HG03442 (cell line): ENCODE results near the gene S100PBP.

Source experiments
- ATAC-seq: cut with Tn5 transposase; IDR thresholded peaks from one replicate; pipeline ENCODE4 v1.9.1; 2021; ENCODE audit warnings: mild to moderate bottlenecking, moderate library complexity; ENCODE audit not compliant: unreplicated experiment

S100PBP gene

DNA sequence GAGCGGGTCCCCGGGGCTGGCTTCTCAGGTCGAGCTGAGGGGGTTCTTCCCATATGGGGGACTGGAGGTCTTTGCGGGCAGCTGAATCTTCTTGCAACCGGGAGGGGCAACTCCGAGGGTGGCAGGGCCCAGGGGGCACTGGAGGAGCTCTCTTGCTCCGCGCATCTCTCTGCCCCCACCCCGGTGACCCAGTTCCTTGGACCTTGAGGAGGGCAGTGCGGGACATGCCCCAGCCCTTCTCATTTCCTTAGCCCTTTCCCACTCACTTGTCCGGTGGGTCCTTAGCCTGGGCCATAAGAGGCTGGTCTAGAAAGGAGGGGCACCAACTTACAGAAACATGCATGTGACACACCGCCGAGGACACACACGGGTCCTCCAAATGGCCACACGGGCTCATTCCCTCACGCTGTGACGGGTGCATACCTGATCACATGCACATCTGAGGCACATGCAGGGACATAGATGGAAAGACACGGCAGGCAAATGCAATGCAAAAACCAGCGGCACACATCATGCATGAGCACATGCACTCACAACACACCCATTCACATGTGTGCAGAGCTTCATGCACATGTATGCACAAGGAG lies 69.5 kb downstream of the S100PBP start:
- ATAC-seq, result no peak

DNA sequence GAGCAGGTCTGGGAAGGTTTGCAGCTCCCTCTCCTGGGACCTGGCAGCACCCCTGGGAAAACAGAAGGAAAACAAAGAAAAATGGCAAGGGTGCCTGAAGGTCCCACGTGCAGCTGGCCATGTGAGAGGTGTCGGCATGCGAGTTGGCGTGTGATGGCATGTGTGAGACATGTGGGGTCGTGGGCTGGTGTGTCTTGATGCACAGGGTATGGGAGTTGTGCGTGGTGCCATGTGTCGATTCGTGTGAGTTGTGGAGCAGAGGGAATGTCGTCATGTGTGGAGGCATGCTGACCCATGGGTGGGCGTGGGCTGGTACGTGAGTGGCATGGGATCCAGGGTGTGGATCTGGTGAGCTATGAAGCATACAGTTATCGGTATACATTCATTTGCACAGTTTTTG lies 70.2 kb downstream of the S100PBP start:
- ATAC-seq, result no peak

DNA sequence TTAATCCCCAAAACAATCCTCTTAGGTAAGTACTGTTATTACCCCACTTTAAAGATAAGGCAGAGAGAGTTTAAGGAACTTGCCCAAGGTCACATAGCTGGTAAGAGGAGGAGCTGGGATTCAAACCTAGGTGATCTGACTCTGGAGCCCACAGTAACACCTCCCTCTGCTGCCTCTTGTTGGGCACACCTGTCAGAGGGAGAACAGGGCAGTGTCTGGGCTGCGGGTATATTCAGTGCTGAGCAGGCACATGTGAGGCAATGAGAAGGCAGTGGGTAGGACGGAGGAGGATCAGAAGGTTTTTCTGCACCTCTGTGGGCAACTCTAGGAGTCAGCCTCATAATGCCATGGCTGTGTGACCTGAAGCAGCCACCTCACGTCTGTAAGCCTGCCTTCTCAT lies 70.7 kb downstream of the S100PBP start:
- ATAC-seq, result no peak

DNA sequence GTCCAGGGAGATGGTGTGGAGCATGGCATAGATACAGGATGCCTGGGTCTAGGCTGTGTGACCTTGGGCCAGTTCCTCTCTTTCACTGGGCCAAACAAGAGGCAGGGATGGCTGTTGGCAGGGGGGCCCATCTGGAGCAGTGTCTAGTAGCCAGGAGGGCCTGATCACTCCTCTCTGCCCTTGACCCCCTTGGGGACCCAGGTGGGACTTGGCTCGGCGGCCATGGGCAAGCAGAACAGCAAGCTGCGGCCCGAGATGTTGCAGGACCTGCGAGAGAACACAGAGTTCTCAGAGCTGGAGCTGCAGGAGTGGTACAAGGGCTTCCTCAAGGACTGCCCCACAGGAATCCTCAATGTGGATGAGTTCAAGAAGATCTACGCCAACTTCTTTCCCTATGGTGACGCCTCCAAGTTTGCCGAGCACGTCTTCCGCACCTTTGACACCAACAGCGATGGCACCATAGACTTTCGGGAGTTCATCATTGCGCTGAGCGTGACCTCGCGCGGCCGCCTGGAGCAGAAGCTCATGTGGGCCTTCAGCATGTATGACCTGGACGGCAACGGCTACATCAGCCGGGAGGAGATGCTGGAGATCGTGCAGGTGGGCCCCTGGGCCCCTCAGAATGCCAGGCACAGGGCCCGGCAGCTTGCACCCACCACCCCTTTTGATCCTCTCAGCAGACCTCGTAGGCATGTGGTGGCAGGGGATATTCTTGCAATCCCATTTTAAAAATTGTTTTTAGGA lies 71.4 kb downstream of the S100PBP start:
- no peak for ATAC-seq

DNA sequence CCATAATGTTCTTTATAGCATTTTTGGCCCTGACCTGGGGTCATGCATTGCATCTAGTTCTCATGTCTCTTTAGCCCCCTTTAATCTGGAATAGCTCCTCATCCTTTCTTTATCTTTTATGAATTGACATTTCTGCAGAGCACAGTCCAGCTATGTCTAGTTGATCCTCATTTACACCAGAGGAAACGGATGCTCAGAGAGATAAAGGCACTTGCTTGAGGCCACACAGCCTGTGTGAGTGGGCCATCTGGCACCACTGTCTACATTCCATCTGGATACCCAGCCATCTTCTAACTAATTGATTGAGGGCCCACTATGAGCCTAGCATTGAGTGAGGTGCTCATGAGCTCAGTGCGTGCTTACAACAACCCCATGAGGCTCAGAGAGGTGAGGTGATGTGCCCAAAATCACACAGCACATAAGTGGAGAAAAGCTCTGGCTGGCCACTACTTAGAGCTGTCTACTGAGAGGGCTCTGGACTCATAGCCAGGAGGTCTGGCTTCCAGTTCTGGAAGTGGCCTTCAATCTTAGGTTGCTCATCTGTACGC lies 72.4 kb downstream of the S100PBP start:
- no peak for ATAC-seq

DNA sequence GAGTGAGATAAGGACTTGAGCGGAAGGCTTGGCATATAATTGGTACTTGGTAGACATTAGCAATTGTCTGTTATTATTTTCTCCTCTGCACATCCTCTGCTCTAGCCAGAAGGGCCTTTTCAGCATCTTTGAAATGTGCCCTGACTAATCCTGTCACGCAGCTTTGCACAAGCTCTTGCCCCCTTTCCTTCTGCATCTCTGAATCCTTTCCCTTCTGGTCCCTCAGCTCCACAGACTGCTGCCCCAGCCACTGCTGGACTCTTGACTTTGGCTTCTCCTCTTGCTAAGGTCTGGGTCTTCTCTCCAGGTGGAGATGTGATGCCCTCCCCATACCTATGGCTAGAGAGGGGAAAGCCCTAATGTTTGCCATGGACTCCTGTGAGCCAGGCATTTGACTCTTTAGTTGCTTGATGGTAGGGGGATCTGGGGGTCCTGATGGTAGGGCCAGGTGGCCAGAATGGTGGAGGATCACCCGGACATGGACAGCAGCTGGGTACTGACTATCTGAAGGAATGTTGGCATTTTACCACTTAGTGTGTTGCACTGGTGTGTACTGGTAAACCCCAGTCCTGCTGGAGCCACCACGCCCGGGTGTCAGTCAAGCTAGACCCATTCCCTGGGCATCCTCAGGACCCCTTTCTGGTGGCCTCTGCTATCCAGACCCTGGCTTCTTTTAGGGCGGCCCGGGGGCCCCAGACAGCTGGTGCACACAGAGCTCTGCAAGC lies 73.2 kb downstream of the S100PBP start:
- no peak for ATAC-seq

DNA sequence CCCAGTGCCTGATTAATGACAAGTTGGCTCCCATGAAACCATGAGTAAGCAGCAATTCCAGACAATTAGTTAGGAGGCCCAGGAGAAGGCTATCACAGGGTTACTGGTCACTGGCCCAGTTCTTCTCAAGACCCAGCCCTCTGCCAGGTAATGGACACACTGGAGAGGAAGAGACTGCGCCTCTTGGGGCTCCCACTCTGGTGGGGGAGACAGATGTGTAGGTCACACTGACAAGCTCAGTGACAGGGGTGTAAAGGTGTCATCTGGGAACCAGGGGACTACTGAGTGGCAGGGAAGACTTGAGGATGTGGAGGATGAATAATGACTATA lies 73.8 kb downstream of the S100PBP start:
- no peak for ATAC-seq

DNA sequence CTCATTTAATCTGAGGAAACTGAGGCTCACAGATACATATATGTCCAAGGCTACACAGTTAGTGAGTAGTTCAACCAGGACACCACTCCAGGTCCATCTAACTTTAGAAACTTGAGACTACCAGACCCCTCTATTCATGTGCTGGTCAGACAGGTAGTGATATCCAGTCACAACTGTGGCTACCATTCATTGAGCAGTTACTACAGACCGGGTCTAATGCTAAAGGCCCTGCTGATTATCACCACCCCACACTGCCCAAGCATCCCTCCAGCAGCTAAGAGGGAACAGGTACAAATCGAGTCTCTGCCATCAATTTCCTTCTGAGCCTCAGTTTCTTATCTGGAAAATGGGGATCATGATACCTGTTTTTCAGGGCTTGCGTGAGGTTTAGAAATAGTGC lies 74.2 kb downstream of the S100PBP start:
- ATAC-seq, result no peak

DNA sequence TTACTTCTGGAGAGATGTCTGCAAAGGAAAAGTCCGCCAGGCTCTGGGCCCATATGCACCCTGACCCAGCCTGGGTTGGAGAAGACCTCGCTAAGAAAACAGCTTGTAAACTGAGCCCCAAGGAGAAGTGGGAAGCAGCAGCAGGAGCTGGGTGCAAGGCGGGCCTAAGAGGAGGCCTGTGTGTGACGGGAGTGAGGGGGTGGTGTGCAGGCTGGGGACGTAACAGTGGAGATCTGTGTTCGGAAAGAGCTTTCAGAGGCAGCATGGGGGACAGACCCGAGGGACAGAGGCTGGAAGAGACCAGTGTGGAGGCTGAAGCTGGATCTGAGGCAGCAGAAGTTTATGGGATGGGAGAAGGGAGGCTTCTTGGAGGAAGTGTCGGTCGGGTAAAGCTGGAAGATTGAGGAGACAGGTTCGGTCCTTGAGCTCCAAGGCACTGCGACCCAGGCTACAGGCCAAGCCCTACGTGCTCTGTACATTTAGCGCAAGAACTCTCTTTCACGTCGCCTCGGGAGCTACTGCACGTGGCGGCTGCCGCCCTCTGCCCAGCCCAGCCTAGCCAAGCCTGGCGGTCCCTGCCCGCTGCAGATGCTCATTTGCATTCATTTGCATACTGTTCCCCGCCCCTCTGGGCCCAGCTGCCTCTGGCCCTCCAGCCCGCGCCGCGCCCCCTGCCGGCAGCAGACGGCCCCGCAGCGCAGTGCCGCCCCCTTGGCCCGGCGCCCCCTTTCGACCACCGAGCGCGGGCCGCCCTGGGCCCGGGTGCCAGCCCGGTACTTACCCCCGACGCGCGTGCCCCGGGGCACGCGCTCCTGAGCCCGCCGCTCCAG lies 75.1 kb downstream of the S100PBP start:
- no peak for ATAC-seq

DNA sequence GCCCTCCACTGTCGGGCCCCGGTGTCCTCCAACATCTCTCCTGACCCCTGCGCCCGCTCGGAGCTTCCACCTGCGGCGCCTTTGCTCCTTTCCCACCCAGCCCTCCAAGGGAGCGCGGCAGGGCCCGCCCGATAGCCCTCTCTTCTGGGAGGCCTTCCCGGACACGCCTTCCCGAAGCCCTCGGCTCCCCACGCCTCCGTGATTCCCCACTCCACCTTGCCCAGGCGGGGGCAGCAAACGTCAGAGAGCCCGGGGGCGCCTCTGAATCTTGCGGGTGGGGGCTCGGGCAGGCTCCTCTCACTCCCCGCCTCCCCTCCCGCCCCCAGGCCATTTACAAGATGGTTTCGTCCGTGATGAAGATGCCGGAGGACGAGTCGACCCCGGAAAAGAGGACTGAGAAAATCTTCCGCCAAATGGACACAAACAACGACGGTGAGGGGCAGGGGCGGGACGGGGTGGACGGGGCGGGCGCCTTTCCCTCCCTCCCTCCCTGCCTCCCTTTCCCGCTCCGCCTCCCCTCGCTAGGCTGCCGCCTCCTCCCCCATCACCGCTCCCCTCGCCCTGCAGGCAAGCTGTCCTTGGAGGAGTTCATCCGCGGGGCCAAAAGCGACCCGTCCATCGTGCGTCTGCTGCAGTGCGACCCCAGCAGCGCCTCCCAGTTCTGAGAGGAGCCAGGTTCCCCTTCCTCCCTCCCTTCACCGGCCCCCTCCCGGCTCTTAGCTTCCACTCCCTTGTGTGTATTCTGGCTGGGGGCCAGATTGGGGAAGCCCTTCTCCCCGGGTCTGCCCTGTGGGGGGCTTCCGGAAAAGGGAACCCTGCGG lies 76.0 kb downstream of the S100PBP start:
- ATAC-seq, result no peak

DNA sequence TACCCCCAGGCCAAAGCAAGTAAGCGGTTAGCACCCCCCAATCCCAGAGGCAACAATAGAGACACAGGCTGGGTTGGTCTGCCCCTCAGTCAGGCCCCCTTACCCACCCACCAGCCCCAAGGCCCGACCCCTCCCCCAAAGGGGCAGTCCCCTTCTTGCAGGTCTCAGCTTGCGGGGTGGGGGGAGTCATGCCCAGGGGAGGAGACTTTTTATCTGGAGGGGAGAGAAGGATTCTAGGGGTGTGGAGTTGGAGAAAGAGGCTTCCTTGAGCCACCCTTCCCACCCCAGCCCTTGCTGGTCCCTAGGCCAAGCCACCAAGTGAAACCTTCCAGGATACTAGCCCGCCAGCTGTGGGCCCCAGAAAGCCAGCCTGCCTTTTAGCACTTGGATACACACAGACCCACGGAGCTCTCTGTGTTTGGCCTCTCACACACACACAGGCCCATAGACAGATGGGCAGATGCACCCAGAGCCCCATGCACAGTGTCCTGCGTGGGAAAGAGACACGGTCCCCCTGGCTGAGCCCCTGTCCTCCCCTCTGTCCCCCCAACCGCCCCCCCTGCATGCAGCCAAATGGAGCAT lies 76.7 kb downstream of the S100PBP start:
- ATAC-seq, result no peak

DNA sequence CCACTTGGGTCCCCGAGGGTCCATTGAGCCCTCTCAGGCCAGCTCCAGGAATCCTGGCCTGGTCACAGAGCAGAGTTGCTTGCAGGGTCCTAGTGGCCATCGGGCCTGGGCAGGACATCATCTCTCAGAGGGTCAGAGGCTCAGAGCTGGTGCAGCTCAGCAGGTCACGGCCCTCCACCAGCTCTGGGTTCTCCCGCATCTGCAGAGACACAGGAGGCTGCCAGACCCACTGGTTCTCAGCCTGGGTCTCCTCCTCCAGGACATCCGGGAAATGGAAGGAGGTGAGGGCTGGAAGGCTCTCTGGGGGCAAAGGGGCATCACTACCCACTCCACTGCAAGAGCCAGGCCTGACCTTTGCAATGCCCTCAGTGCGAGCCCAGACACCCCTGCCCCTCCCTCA lies 77.2 kb downstream of the S100PBP start:
- no peak for ATAC-seq

DNA sequence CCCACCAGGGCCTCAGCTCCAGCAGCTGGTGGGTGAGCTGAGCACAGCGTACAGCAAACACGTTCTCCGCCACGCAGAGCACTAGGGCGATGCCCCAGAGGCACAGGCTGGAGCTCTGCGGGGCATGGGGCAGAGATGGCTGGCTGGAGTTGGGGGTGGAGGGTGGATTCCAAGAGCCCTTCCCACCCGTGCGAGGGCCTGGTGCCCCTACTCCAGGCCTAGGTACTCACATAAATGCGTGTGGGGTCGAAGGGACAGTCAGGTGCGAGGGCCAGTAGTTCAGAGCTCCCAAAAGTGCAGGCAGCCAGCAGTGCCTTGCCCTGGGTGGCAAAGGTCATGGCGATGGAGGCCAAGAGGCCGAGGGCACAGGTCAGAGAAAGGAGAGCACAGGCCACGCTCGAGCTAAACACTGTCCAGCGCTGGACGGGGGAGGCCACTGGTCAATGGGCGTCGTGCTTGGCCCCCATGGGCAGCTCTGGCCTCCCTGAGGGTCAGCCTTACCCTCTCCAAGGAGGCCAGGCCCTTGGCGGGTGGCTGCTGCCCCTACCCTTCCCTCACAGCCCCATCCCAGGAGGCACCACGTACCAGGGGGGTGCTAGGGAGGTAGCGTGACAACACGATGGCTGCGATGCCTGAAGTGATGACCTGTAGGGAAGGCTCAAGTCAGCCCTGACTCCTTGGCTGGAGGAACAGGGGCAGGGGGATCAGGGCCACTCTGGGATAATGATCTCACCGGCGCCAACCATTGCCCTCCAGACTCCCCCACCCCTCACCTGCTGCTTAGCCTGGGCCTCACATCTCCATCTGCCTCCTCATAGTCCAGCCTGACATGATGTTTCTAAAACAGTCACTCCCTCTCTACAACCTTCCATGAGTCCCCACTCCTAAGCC lies 78.1 kb downstream of the S100PBP start:
- ATAC-seq, result no peak

DNA sequence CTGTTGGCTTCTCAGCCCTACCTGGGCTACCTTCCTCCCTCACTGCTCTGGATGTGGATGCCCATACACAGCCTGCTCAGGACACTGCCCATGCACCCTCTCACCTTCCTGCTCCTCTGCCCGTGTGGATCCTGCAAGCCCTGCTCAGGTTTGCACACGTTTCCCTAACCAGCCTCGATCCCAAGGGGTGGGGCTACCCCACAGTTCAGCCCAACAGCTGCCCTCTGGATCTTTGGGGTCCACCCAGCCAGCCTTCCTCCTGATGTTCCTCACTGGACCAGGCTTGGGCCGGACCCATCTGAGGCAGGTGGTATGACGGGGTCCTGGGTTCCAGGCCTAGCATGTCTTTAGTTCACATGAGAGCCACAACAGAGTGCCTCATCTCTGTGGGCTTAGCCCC lies 79.0 kb downstream of the S100PBP start:
- ATAC-seq, result no peak

DNA sequence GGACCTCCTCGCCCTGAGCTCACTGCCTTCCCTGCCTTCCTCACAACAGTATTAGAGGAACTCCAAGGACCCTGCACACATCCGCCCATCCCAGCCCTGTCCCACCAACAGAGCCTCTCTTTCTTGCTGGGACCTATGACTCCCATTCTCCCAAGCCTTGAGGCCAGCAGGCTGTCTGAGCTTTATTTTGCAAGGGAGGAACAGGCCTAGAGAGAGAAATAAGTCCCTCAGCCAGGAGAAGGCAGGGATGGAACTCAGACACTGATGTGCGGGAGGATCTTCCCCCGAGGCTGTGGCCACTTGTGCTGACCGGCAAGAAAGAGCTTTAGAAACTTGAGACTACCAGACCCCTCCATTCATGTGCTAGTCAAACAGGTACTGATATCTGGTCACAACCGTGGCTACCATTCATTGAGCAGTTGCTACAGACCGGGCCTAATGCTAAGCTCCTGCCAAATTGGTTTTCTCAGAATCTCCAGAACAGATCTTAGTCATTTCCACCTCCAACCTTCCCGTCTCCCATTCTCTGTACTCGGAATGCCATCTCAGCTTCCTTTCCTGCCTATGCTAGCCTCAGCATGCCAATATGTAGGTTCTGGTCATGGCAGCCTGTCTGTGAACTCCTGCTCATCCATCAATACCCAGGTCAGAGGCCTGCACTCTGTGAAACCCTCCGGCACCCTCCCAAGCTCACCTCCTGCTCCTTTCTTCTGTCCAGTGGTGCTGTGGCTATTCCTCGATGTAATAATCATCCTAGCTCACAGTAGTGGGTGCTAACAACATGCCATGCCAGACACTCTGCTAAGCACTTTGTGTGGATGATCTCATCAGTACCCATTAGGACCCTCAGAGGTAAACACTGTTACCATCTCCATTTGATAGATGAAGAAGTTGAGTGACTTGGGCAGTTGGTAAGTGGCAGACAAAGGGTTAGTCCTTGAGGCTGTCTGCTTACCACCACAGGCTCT lies 79.9 kb downstream of the S100PBP start:
- ATAC-seq, result no peak

DNA sequence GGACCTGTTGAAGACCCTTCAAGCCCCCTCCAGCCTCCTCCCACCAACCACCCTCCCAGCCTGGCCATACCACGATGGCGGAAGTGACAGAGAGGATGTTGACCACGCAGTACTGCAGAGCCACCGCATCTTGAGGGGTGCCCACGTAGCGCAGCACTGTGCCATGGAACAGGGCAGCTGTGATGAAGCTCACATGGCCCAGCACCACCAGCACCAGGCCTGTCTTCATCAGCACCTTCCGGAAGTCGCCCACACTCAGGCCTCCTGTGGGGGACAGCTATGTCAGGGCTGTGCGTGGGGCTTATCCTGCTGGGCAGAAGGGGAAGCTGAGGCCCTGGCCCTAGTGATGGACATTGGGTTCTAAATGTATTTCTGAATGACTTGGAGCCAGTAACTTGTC lies 80.6 kb downstream of the S100PBP start:
- ATAC-seq, result no peak

DNA sequence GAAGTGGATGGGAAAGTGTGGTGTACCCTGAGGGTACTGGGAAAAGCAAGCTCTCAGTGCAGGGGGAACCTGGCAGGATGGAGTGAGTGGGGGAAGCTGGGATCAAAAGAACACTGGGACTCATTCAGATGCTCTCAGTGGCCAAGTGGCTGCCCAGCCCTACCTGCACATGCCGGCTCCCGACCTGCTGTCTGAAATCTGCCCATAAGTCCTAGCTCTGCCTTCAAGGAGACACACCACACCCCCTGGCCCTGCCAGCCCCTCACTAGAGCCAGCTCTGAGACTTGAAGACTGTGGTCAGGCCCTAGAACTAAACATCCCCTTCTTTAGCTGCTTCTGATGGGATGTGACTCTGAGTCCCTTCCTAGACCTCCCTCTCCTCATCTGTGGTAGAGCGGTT lies 81.5 kb downstream of the S100PBP start:
- no peak for ATAC-seq
